ENCODE results near the gene RRAS2.

- TF ChIP-seq POLR2A (IDR thresholded peaks at IDR 0.05) (no peak), CTCF (IDR thresholded peaks at IDR 0.05) (no peak), POLR2AphosphoS5 (IDR thresholded peaks at IDR 0.05) (no peak)
Measured at GRCh38 chr11:14373941-14374646, 15.1 kb upstream of the RRAS2 start.
